Natural killer cell (primary cell): ENCODE data around the gene GSDMA. TPM values are rescaled to one million over a fixed set of nuclear protein-coding genes. Genes with fewer than 3 reads are reported as not detected.
"Not testable (repeated sequence)": the region's sequence is repeated elsewhere in the genome, so short reads cannot be mapped to it uniquely, and the experiment has no call there.

Source experiments
- ATAC-seq, 3 donors: fragments of 150-1000 bp in 2 of 3; fragments of 200-7000 bp in 1 of 3; cut with Tn5 transposase; 1 replicate in 1 of 3; 2 replicates in 2 of 3; pipeline ENCODE4 v1.10.0; 2021; ENCODE audit warnings: mild to moderate bottlenecking in 2 of 3, moderate library complexity in 2 of 3
- DNase-seq, 2 donors: peaks; one replicate each; pipeline versions ENCODE4 v3.0.0 to v3.0.0-alpha.2; 2013 to 2021; ENCODE audit warnings: mixed read lengths in 1 of 2
- H3K27ac ChIP-seq: one replicate; pipeline ENCODE4 v1.5.1; 2013; ENCODE audit warnings: mild to moderate bottlenecking, low read length
- H3K27me3 ChIP-seq: one replicate; pipeline ENCODE4 v1.6.1; 2013; ENCODE audit warnings: low read length; ENCODE audit not compliant: control insufficient read depth, insufficient read depth
- H3K36me3 ChIP-seq: one replicate; pipeline ENCODE4 v1.6.1; 2013; ENCODE audit warnings: low read length; ENCODE audit not compliant: control insufficient read depth, insufficient read depth
- H3K4me1 ChIP-seq: one replicate; pipeline ENCODE4 v1.6.1; 2013; ENCODE audit warnings: low read length; ENCODE audit not compliant: control insufficient read depth, insufficient read depth
- H3K4me3 ChIP-seq: one replicate; pipeline ENCODE4 v1.5.1; 2013; ENCODE audit warnings: low read length
- H3K9me3 ChIP-seq: one replicate; pipeline ENCODE4 v1.6.1; 2013; ENCODE audit warnings: low read length; ENCODE audit not compliant: control insufficient read depth, insufficient read depth
- H3K27ac Mint-ChIP-seq, 2 donors: one replicate each; pipeline ENCODE4 v1.8.0; 2022; ENCODE audit warnings: mild to moderate bottlenecking in 2 of 2, mixed read lengths in 2 of 2, moderate library complexity in 1 of 2
- H3K27me3 Mint-ChIP-seq, 2 donors: one replicate each; pipeline ENCODE4 v1.8.0; 2022; ENCODE audit warnings: low read depth in 2 of 2, mixed read lengths in 2 of 2
- H3K36me3 Mint-ChIP-seq: one replicate; pipeline ENCODE4 v1.8.0; 2022; ENCODE audit warnings: mixed read lengths
- H3K4me1 Mint-ChIP-seq, 2 donors: one replicate each; pipeline ENCODE4 v1.8.0; 2022; ENCODE audit warnings: mixed read lengths in 2 of 2
- H3K4me3 Mint-ChIP-seq: one replicate; pipeline ENCODE4 v1.8.0; 2022; ENCODE audit warnings: mild to moderate bottlenecking, moderate library complexity, mixed read lengths
- H3K9me3 Mint-ChIP-seq, 2 donors: one replicate each; pipeline ENCODE4 v1.8.0; 2022; ENCODE audit warnings: mixed read lengths in 2 of 2
- CTCF ChIP-seq: fragments of 200-600 bp; IDR thresholded peaks from one replicate; pipeline ENCODE4 v1.8.0; 2022; ENCODE audit warnings: antibody characterized with exemption
- WGBS: methylation state at CpG from one replicate; pipeline ENCODE4 v1.1.7; 2013; ENCODE audit warnings: missing lambda C conversion rate; ENCODE audit not compliant: insufficient coverage; 5-methylcytosine and 5-hydroxymethylcytosine counted together
- intact Hi-C: fragments of 100-400 bp; cut with micrococcal nuclease; formaldehyde crosslinking; loops from one replicate; pipeline ENCODE4 v1.14.2; 2022
- total RNA-seq, 4 donors: library from RNA; stranded (reverse); fragments of 120-200 nt in 1 of 4; gene quantifications; one replicate each; pipeline versions ENCODE4 v1.2.3 to v1.2.4, GENCODE V29; 2013 to 2022

The GSDMA gene
- total RNA-seq, 3 donors from 2014 or later (not counting 1 experiment from before 2014, with no cell fraction given), result 1.1 to 3.2 (median 2.1) TPM

- no peak for ATAC-seq
- Histone ChIP-seq H3K27me3 (no peaks in the 10 kb centered on the region), H3K36me3 (no peaks in the 10 kb centered on the region), H3K9me3 (no peaks in the 10 kb centered on the region), H3K4me3 (no peak overlapping the region), H3K4me1 (no peaks in the 10 kb centered on the region), H3K27ac (no peak overlapping the region)
- no peak for TF ChIP-seq CTCF
- no peaks in the 10 kb centered on the region for H3K27me3 Mint-ChIP-seq
- WGBS, result 94% methylated on average over 9 of the region's 9 CpGs
- no peaks in the 10 kb centered on the region for H3K9me3 Mint-ChIP-seq
- DNase-seq, result no peak
- intact Hi-C loops, result no loop called here
- H3K4me3 Mint-ChIP-seq, result no peak overlapping the region
- H3K27ac Mint-ChIP-seq, result no peak overlapping the region
- H3K4me1 Mint-ChIP-seq, result no peaks in the 10 kb centered on the region
- no peaks in the 10 kb centered on the region for H3K36me3 Mint-ChIP-seq
Measured at GRCh38 chr17:40004072-40004471, 41.3 kb downstream of the GSDMA start.

- WGBS, result 98% methylated on average over 7 of the region's 7 CpGs
- intact Hi-C loops, result no loop called here
- Mint-ChIP-seq H3K4me3 (no peak overlapping the region), H3K27ac (no peak overlapping the region), H3K36me3 (no peaks in the 10 kb centered on the region), H3K4me1 (no peaks in the 10 kb centered on the region), H3K27me3 (no peaks in the 10 kb centered on the region), H3K9me3 (no peaks in the 10 kb centered on the region)
- no peak for ATAC-seq
- Histone ChIP-seq H3K27ac (no peak overlapping the region), H3K4me3 (no peak overlapping the region), H3K9me3 (no peaks in the 10 kb centered on the region), H3K27me3 (no peaks in the 10 kb centered on the region), H3K36me3 (no peaks in the 10 kb centered on the region), H3K4me1 (no peaks in the 10 kb centered on the region)
- TF ChIP-seq CTCF, result no peak
- no peak for DNase-seq
Measured at GRCh38 chr17:40004712-40005111, 41.9 kb downstream of the GSDMA start.

DNA sequence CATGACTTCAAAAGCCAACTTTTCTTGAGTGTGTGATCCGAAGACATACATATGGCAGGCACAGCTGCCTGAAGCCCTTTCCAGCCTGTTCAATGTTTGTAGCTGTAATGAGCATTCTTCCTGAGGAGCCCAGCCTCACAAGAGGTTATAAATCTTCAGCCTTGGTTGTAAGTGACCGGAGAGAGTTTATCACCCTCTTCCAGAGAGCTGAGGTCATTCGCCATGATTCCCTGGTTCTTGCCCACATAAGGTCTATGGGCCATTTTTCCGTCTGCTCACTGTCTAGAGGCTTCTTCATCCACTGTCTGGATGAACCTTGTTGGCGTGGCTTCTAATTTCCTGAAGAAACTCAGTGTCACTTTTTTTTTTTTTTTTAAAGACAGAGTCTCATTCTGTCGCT lies 42.7 kb downstream of the GSDMA start:
- Mint-ChIP-seq H3K36me3 (no peaks in the 10 kb centered on the region), H3K27me3 (no peaks in the 10 kb centered on the region), H3K27ac (no peak overlapping the region), H3K4me3 (no peak overlapping the region), H3K9me3 (no peaks in the 10 kb centered on the region), H3K4me1 (no peaks in the 10 kb centered on the region)
- Histone ChIP-seq H3K9me3 (no peaks in the 10 kb centered on the region), H3K36me3 (no peaks in the 10 kb centered on the region), H3K27me3 (no peaks in the 10 kb centered on the region), H3K27ac (no peak overlapping the region), H3K4me3 (no peak overlapping the region), H3K4me1 (no peaks in the 10 kb centered on the region)
- ATAC-seq, result no peak
- 84% methylated on average over 5 of the region's 6 CpGs for WGBS
- no peak for TF ChIP-seq CTCF
- no peak for DNase-seq
- intact Hi-C loops, result no loop called here

DNA sequence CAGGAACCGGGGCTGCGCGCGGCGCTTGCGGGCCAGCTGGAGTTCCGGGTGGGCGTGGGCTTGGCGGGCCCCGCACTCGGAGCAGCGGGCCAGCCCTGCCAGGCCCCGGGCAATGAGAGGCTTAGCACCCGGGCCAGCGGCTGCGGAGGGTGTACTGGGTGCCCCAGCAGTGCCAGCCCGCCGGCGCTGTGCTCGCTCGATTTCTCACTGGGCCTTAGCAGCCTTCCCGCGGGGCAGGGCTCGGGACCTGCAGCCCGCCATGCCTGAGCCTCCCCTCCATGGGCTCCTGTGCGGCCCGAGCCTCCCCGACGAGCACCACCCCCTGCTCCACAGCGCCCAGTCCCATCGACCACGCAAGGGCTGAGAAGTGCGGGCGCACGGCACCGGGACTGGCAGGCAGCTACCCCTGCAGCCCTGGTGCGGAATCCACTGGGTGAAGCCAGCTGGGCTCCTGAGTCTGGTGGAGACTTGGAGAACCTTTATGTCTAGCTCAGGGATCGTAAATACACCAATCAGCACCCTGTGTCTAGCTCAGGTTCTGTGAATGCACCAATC lies 48.2 kb downstream of the GSDMA start:
- H3K36me3 ChIP-seq, H3K4me1 Mint-ChIP-seq, H3K27ac ChIP-seq, H3K36me3 Mint-ChIP-seq, H3K4me1 ChIP-seq, H3K27me3 Mint-ChIP-seq, H3K4me3 ChIP-seq, H3K27me3 ChIP-seq, H3K9me3 Mint-ChIP-seq, ATAC-seq, H3K27ac Mint-ChIP-seq, intact Hi-C loops, H3K9me3 ChIP-seq, H3K4me3 Mint-ChIP-seq, DNase-seq: not testable (repeated sequence)
- 98% methylated on average over 38 of the region's 38 CpGs for WGBS

- H3K9me3 ChIP-seq, H3K27ac Mint-ChIP-seq, H3K4me3 ChIP-seq, H3K4me1 Mint-ChIP-seq, DNase-seq, intact Hi-C loops, H3K36me3 Mint-ChIP-seq, H3K27me3 ChIP-seq, H3K4me3 Mint-ChIP-seq, H3K27me3 Mint-ChIP-seq, H3K9me3 Mint-ChIP-seq, H3K27ac ChIP-seq, ATAC-seq, H3K4me1 ChIP-seq, H3K36me3 ChIP-seq: not testable (repeated sequence)
- 42% methylated on average over 19 of the region's 22 CpGs for WGBS
Measured at GRCh38 chr17:40012017-40012647, 49.3 kb downstream of the GSDMA start.
